RWPE2 (cell line): ENCODE results near the gene TJP2.
A peak's percentile ranks its signal among the peaks of the same experiment; 100 is the strongest.

Experiments
- ATAC-seq: fragments of 200-7000 bp; cut with Tn5 transposase; 3 replicates; pipeline ENCODE4 v1.9.1; 2021; ENCODE audit warnings: low read depth
- DNase-seq: peaks from one replicate; pipeline ENCODE4 v3.0.0-alpha.2; 2020; ENCODE audit warnings: low spot score
- H3K27ac ChIP-seq: fragments of 450-650 bp; 2 replicates; pipeline ENCODE4 v1.5.1; 2017; ENCODE audit warnings: mild to moderate bottlenecking; ENCODE audit not compliant: poor library complexity, severe bottlenecking
- H3K27me3 ChIP-seq: fragments of 250-450 bp; sonication (Bioruptor Pico); 2 replicates; pipeline ENCODE4 v1.5.1; 2021; ENCODE audit warnings: mild to moderate bottlenecking, moderate library complexity; ENCODE audit not compliant: insufficient read depth, poor library complexity, severe bottlenecking
- H3K36me3 ChIP-seq: fragments of 250-450 bp; sonication (Bioruptor Pico); 2 replicates; pipeline ENCODE4 v1.5.1; 2020; ENCODE audit warnings: low read depth, mild to moderate bottlenecking, moderate library complexity
- H3K4me1 ChIP-seq: fragments of 250-450 bp; sonication (Bioruptor Pico); 2 replicates; pipeline ENCODE4 v1.5.1; 2021; ENCODE audit warnings: mild to moderate bottlenecking, moderate library complexity; ENCODE audit not compliant: insufficient read depth, poor library complexity, severe bottlenecking
- H3K4me3 ChIP-seq: fragments of 250-450 bp; sonication (Bioruptor Pico); 2 replicates; pipeline ENCODE4 v1.5.1; 2021; ENCODE audit warnings: mild to moderate bottlenecking, moderate library complexity; ENCODE audit not compliant: severe bottlenecking
- H3K9me3 ChIP-seq: fragments of 250-450 bp; sonication (Bioruptor Pico); 2 replicates; pipeline ENCODE4 v1.5.1; 2021; ENCODE audit warnings: mild to moderate bottlenecking, moderate library complexity; ENCODE audit not compliant: severe bottlenecking
- CTCF ChIP-seq: fragments of 450-650 bp; IDR thresholded peaks from one replicate; pipeline ENCODE4 v1.5.1; 2017; ENCODE audit warnings: mild to moderate bottlenecking, moderate library complexity; ENCODE audit not compliant: poor library complexity, severe bottlenecking

Gene TJP2

GRCh38 chr9:69147041-69147834 lies 26.8 kb upstream of the TJP2 start:
- peaks cover 11% of the 10 kb centered on the region for H3K4me1 ChIP-seq
- no peak overlapping the region for H3K4me3 ChIP-seq
- no peaks in the 10 kb centered on the region for H3K27me3 ChIP-seq
- no peak for TF ChIP-seq CTCF
- no peak for DNase-seq
- no peak for ATAC-seq
- H3K27ac ChIP-seq = no peak overlapping the region
- H3K9me3 ChIP-seq = no peaks in the 10 kb centered on the region
- H3K36me3 ChIP-seq = peaks cover 9% of the 10 kb centered on the region

- H3K27ac ChIP-seq = peak overlapping the region; percentile 8
- DNase-seq (no peak), ATAC-seq (peak; percentile 45; the same call in 2 of the 3 replicates)
- peaks cover 10% of the 10 kb centered on the region for H3K36me3 ChIP-seq
- no peaks in the 10 kb centered on the region for H3K4me1 ChIP-seq
- H3K4me3 ChIP-seq = no peak overlapping the region
- no peaks in the 10 kb centered on the region for H3K9me3 ChIP-seq
- no peaks in the 10 kb centered on the region for H3K27me3 ChIP-seq
- no peak for TF ChIP-seq CTCF
Measured at GRCh38 chr9:69149321-69149807, 24.7 kb upstream of the TJP2 start.

GRCh38 chr9:69151506-69151905 lies 22.6 kb upstream of the TJP2 start:
- ATAC-seq (no peak), DNase-seq (no peak)
- TF ChIP-seq CTCF = no peak
- Histone ChIP-seq H3K36me3 (peaks cover 10% of the 10 kb centered on the region), H3K9me3 (no peaks in the 10 kb centered on the region), H3K4me3 (no peak overlapping the region), H3K27me3 (no peaks in the 10 kb centered on the region), H3K27ac (no peak overlapping the region), H3K4me1 (peaks cover 10% of the 10 kb centered on the region)

GRCh38 chr9:69153707-69154521 lies 20.2 kb upstream of the TJP2 start:
- ATAC-seq (no peak), DNase-seq (no peak)
- H3K27ac ChIP-seq = no peak overlapping the region
- no peaks in the 10 kb centered on the region for H3K27me3 ChIP-seq
- peaks cover 18% of the 10 kb centered on the region for H3K4me1 ChIP-seq
- H3K9me3 ChIP-seq = no peaks in the 10 kb centered on the region
- no peak for TF ChIP-seq CTCF
- no peak overlapping the region for H3K4me3 ChIP-seq
- peaks cover 10% of the 10 kb centered on the region for H3K36me3 ChIP-seq
